GM19023 (cell line): ENCODE data around the gene RNF167.

Source experiments
- ATAC-seq: cut with Tn5 transposase; IDR thresholded peaks from one replicate; pipeline ENCODE4 v1.9.1; 2021; ENCODE audit warnings: mild to moderate bottlenecking, moderate library complexity; ENCODE audit not compliant: unreplicated experiment

The RNF167 gene

DNA sequence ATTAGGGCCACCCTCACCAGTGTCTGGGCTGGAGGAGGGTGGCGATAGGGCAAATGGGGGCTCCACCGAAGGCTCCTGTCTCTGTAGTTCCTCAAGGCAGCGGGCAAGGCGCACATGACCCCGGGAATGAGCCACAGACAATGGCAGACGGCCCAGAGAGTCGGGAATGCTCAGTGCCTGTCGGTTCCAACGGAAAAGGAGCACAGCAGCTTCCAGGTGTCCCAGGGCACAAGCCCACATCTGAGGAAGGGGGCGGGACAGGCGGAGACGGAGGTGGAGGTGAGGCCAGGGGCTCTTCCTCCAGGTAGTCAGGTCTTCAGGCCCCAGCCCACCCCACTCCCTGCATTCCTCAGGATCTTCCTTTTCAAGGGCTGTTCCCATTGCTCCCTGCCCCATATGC lies 32.7 kb downstream of the RNF167 start:
- no peak for ATAC-seq

DNA sequence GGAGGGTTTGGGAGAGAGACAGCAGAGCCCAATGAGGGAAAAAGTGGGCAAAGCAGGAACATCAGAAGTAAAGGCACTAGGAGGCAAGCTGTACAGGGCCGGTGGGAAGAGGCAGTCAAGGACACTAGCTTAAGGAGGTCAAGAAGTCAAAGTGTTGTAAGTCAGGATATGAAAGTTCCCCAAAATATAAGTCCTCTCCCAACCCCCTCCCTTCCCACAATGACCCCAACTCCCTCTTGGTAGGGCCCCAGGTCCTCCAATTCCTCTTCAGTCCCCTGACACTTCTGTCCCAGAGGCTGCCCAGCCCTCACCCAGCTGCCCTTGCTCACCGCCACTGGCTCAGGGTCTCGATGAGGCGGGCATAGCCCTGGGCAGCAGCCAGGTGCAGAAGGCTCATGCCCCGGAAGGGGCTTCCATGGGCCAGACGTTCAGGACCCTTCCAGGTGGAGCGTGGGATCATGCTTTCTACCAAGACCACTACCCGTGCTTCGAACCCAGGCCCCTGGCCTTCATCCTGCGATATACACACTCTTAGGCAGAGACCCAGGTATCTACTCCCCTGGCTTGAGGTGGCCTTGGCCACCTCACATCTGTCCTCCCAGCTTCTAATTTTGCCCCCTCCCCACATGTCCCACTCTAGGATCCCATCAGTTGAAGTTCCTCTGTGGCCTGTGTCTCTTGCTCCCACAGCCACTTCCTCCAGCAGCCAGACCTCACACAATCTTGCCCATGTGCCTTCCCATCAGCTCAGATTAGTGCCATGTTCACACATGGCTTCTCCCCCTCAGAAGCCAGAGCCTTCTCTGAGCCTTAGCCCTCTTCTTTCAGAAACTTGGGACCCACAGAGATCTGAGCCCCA lies 33.4 kb downstream of the RNF167 start:
- no peak for ATAC-seq

- no peak for ATAC-seq
These were observed 34.1 kb downstream of the RNF167 start for GRCh38 chr17:4974115-4974670.

DNA sequence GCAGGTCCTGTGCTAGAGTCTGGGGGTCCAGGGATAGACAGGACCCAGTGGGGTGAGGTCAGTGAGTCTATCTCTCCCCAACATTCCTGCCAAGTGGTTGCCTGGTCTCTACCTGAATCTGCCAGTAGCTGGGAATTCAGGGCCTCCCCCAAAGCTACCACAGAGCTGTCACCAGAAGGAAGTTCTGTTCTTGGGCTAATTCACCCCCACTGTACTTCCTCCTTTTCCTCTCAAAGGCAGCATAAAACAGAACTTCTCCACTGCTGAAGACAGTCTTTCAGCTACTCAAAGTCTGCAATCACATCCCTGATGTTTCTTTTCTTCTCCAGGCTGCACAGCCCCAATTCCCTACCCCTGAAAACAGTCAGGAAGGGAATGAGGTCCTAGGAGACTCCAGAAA lies 38.7 kb downstream of the RNF167 start:
- no peak for ATAC-seq

DNA sequence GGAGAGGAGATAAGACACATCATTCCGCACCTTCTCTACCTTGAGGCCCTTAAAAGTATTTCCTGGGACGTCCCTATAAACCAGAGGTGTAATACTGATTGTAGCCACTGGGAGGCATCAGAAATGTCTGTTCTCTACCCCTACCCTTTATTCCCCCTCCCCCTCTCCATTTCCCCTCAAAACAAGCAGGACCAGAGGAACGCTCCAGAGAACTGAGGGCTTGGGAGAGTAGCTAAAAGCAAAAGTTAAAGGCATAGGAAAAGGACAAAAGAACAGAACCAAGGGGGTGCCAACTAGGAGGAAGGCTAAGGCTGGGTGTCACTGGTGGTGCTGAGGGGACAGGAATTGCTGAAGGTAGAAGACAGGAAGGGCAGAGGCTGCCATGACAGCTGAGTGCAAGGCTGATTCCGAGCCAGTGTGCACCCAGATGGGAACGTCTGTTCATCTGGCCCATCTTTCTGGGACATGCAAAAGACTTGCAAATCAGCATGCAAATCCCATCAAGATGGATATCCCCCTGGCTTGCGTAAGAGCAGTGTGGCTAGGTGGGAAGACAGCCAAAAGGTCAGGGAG lies 40.7 kb downstream of the RNF167 start:
- ATAC-seq, result no peak

DNA sequence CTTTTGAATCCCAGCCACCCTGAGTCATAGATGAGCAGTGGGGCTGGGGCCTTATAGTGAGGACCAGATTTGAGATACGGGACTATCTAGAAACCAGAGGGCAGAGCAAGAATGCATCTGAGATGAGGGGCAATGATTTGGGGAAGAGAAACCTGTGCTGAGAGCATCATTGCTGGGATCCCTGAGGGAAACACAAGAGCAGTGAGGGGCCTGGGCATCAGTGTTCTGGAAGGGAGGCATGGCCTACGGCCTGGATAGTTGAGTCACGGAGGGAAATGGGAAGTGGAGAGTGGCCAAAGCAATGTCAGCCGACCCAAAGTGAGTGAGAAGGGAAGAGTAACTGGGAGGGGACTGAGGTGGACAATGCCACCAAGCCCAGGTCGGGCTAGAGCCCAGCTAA lies 42.2 kb downstream of the RNF167 start:
- no peak for ATAC-seq

GRCh38 chr17:4986403-4986802 lies 46.3 kb downstream of the RNF167 start:
- ATAC-seq, result no peak

- ATAC-seq, result peak; percentile 67
These were observed 47.1 kb downstream of the RNF167 start, which contains the start of gene CAMTA2 for GRCh38 chr17:4986951-4987766. Gene CAMTA2, minus strand, starts transcription at chr17:4987675. Its CDS starts 1,453 bp downstream, at chr17:4986222.

- ATAC-seq, result no peak
These were observed 47.9 kb downstream of the RNF167 start for GRCh38 chr17:4987767-4988567.

GRCh38 chr17:4994081-4994595 lies 54.1 kb downstream of the RNF167 start:
- ATAC-seq, result no peak
